Skeletal muscle satellite cell (primary cell): ENCODE results near the gene CCR2.

Experiments used
- H3K27me3 ChIP-seq: 2 replicates; pipeline ENCODE4 v1.7.0; 2013; ENCODE audit warnings: low read length; ENCODE audit not compliant: control insufficient read depth, insufficient read depth
- H3K36me3 ChIP-seq: 2 replicates; pipeline ENCODE4 v1.7.0; 2013; ENCODE audit warnings: mild to moderate bottlenecking, control low read depth, low read length; ENCODE audit not compliant: insufficient read depth
- H3K4me1 ChIP-seq: 2 replicates; pipeline ENCODE4 v1.7.0; 2013; ENCODE audit warnings: low read length; ENCODE audit not compliant: control insufficient read depth, insufficient read depth
- H3K4me2 ChIP-seq: 2 replicates; pipeline ENCODE4 v1.7.0; 2013; ENCODE audit warnings: mild to moderate bottlenecking, low read length
- H3K4me3 ChIP-seq: 2 replicates; pipeline ENCODE4 v1.7.0; 2013; ENCODE audit warnings: low read length
- H3K9ac ChIP-seq: 2 replicates; pipeline ENCODE4 v1.7.0; 2013; ENCODE audit warnings: mild to moderate bottlenecking, low read depth, low read length, moderate library complexity
- H3K9me3 ChIP-seq: replicated peaks from 2 replicates; pipeline ENCODE4 v1.7.0; 2013; ENCODE audit warnings: mild to moderate bottlenecking, control low read depth, low read length

Gene CCR2

DNA sequence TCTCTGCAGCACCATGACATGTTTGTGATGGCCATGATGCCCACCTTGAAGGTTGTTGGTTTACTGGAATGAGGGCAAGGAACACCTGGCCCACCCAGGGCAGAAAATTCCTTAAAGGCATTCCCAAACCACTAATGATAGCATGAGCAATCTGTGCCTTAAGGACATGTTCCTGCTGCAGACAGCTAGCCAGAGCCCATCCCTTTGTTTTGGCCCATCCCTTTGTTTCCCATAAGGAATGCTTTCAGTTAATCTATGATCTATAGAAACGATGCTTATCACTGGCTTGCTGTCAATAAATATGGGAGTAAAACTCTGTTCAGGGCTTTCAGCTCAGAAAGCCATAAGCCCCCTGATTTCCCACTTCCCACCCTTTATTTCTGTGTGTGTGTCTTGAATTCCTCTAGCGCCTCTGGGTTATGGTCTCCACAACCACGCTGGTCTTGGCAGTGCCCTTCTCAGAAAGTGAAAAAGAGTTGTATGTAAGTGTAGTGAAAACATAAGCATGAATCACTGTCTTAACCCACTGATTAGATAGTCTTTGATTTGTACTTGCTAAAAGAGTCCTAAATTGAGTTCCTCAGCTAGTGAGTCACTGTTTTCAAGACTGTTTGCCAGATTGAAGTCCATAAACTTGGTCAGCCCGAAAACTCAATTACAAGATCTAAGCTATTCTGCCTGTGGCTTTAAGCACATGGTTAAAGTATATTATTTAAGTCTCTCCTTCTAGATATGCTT, 19.0 kb upstream of the CCR2 start:
- Histone ChIP-seq H3K4me3 (no peak overlapping the region), H3K9ac (no peak overlapping the region), H3K27me3 (peaks cover 9% of the 10 kb centered on the region), H3K4me1 (no peaks in the 10 kb centered on the region), H3K4me2 (no peak overlapping the region), H3K36me3 (no peaks in the 10 kb centered on the region), H3K9me3 (no peaks in the 10 kb centered on the region)

- no peak overlapping the region for H3K4me2 ChIP-seq
- peaks cover 9% of the 10 kb centered on the region for H3K27me3 ChIP-seq
- no peaks in the 10 kb centered on the region for H3K36me3 ChIP-seq
- H3K4me3 ChIP-seq, result no peak overlapping the region
- no peaks in the 10 kb centered on the region for H3K4me1 ChIP-seq
- no peak overlapping the region for H3K9ac ChIP-seq
- no peaks in the 10 kb centered on the region for H3K9me3 ChIP-seq
Measured at GRCh38 chr3:46335541-46335940, 18.4 kb upstream of the CCR2 start.

GRCh38 chr3:46337911-46338310, 16.0 kb upstream of the CCR2 start:
- Histone ChIP-seq H3K9ac (no peak overlapping the region), H3K9me3 (no peaks in the 10 kb centered on the region), H3K27me3 (peaks cover 7% of the 10 kb centered on the region), H3K4me3 (no peak overlapping the region), H3K4me2 (no peak overlapping the region), H3K36me3 (no peaks in the 10 kb centered on the region), H3K4me1 (no peaks in the 10 kb centered on the region)

DNA sequence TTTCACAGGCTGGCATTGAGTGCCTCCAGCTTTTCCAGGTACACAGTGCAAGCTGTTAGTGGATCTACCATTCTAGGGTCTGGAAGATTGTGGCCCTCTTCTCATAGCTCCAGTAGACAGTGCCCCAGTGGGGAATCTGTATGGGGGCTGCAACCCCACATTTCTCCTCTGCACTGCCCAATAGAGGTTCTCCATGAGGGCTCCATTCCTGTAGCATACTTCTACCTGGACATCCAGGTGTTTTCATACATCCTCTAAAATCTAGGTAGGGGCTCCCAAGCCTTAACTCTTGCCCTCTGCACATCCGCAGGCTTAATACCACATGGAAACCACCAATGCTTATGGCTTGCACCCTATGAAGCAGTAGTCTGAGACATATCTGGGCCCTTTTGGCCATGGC, 15.1 kb upstream of the CCR2 start:
- Histone ChIP-seq H3K27me3 (peaks cover 2% of the 10 kb centered on the region), H3K4me3 (no peak overlapping the region), H3K36me3 (no peaks in the 10 kb centered on the region), H3K4me1 (no peaks in the 10 kb centered on the region), H3K9ac (no peak overlapping the region), H3K4me2 (no peak overlapping the region), H3K9me3 (no peaks in the 10 kb centered on the region)

- Histone ChIP-seq H3K27me3 (peaks cover 23% of the 10 kb centered on the region), H3K4me1 (no peaks in the 10 kb centered on the region), H3K4me3 (no peak overlapping the region), H3K9ac (no peak overlapping the region), H3K36me3 (no peaks in the 10 kb centered on the region), H3K9me3 (no peaks in the 10 kb centered on the region), H3K4me2 (no peak overlapping the region)
Measured at GRCh38 chr3:46344476-46344875, 9.4 kb upstream of the CCR2 start.

DNA sequence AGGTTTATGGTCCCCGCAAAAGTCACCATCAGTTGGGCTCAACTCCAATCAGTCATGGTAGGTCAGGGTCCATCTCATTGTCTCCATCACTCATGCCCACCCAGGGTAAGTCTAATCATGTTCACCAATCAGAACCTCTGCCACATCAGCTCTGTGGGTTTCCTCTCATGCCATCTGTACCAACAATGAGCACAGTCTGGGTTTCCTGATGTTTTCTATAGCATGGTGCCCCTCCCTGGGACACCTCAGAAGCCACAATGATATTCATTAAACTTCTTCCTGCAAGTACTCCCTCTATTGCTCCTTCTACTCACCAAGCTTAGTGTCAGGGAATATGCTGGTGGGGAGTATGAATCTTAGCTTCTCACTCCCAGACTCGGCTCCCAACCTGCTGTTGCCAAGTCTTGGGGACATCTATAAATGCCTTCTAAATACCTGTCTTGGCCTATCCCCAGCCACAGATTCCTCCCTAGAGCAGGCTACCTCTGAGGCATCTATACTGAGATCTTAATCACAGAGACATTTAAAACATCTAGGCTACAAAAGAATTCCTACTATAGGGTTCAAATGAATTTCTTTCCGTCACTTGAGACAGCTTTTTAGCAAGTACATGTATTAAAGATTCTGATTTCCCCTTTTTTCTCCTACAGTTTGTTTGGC, 5.0 kb upstream of the CCR2 start:
- no peaks in the 10 kb centered on the region for H3K9me3 ChIP-seq
- H3K36me3 ChIP-seq, result no peaks in the 10 kb centered on the region
- H3K4me2 ChIP-seq, result no peak overlapping the region
- H3K9ac ChIP-seq, result no peak overlapping the region
- H3K4me1 ChIP-seq, result no peaks in the 10 kb centered on the region
- peaks cover 46% of the 10 kb centered on the region for H3K27me3 ChIP-seq
- no peak overlapping the region for H3K4me3 ChIP-seq

DNA sequence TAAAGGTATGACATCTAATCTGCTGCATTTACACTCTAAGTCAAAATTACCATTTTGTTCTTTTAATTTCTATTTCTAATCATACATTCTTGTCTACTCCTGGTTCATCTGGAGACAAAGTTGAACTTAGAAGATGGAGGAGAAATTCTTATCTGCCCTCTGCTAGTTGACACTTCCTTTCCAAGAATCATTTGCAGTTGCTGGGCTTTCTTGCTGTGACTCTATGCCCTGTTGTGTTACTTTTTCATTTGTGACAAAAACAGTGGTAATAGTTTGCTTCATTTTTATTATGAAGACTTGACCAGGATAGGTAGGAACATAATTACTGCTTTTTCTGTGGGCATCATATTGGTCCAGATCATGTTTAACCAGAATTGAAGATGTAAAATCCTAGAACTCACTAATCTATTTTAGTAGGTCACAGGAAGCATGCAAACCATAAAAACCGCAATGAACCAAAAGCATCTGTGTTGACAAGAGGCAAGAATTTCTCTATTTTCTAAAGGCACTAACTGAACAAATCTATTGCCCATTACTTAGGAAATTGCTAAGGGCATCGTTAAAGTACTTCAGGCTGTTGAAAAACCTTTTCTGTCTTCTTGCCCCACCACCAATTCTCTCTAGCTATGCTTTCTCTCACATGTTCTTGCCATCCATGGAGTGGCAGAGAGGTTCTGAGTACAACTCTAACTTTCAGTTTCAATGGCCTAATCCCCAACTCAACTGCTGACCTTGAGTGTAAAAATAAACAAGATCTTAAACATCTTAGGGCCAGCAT, 4.2 kb upstream of the CCR2 start:
- Histone ChIP-seq H3K4me2 (no peak overlapping the region), H3K9ac (no peak overlapping the region), H3K27me3 (peaks cover 53% of the 10 kb centered on the region), H3K9me3 (no peaks in the 10 kb centered on the region), H3K36me3 (no peaks in the 10 kb centered on the region), H3K4me1 (no peaks in the 10 kb centered on the region), H3K4me3 (no peak overlapping the region)

DNA sequence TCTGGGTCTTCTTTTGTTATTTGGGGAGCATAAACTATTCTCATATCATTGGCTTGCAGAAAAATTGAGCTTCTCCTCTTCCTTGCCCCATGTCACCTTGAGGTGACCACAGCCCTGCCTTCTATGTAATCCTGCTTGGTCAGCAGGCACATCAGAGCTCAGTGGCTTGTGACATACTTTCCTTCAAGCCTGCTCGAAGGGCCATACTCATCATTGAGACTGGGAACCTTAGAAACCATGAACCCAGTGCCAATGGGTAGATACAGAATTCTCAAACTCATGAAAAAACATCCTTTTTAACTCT, 3.7 kb upstream of the CCR2 start:
- Histone ChIP-seq H3K36me3 (no peaks in the 10 kb centered on the region), H3K9me3 (no peaks in the 10 kb centered on the region), H3K4me1 (no peaks in the 10 kb centered on the region), H3K27me3 (peaks cover 58% of the 10 kb centered on the region), H3K9ac (no peak overlapping the region), H3K4me2 (no peak overlapping the region), H3K4me3 (no peak overlapping the region)

DNA sequence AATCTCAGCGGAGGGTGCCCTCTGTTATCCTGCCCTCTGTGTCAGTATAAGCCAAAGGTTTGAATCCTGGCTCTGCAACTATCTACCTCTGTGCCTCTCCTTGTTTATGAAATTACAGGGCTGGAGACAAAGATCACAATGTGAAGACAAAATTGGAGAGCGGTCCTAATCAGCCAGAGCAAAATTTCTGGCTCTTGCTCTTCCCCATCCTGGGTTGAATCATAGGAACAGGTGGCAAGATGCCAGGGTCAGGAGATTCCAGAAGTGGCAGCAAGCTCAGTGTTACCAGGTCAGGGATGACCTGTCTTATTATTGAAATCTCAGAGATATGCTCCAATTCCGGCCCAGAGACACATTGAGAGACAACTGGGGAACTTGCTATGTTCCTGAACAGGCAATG, 2.3 kb upstream of the CCR2 start:
- Histone ChIP-seq H3K36me3 (no peaks in the 10 kb centered on the region), H3K9me3 (no peaks in the 10 kb centered on the region), H3K4me1 (no peaks in the 10 kb centered on the region), H3K27me3 (peaks cover 62% of the 10 kb centered on the region), H3K4me2 (no peak overlapping the region), H3K4me3 (no peak overlapping the region), H3K9ac (no peak overlapping the region)

- no peaks in the 10 kb centered on the region for H3K9me3 ChIP-seq
- H3K4me3 ChIP-seq, result no peak overlapping the region
- no peaks in the 10 kb centered on the region for H3K4me1 ChIP-seq
- H3K27me3 ChIP-seq, result peaks cover 66% of the 10 kb centered on the region
- H3K36me3 ChIP-seq, result no peaks in the 10 kb centered on the region
- no peak overlapping the region for H3K9ac ChIP-seq
- no peak overlapping the region for H3K4me2 ChIP-seq
Measured at GRCh38 chr3:46353090-46353489, 821 bp upstream of the CCR2 start.

GRCh38 chr3:46354478-46354877, 567 bp downstream of the CCR2 start:
- Histone ChIP-seq H3K9ac (no peak overlapping the region), H3K27me3 (peaks cover 64% of the 10 kb centered on the region), H3K4me1 (no peaks in the 10 kb centered on the region), H3K4me3 (no peak overlapping the region), H3K36me3 (no peaks in the 10 kb centered on the region), H3K4me2 (no peak overlapping the region), H3K9me3 (no peaks in the 10 kb centered on the region)
